Neural progenitor cell (in vitro differentiated cells): Measurements from ENCODE around the gene HRH4. TPM values are rescaled to one million over a fixed set of nuclear protein-coding genes. Genes with fewer than 3 reads are reported as not detected.

Experiments
- DNase-seq: peaks from one replicate; pipeline ENCODE4 v3.0.0-alpha.2; 2016; ENCODE audit warnings: low spot score
- H2AFZ ChIP-seq: fragments of 200-600 bp; sonication (generic); replicated peaks from 2 replicates; pipeline ENCODE4 v1.6.1; 2016; ENCODE audit warnings: antibody characterized with exemption
- H3F3A ChIP-seq: fragments of 200-600 bp; sonication (generic); 2 replicates; pipeline ENCODE4 v1.6.1; 2016; ENCODE audit warnings: antibody characterized with exemption, low read depth
- H3K27ac ChIP-seq: fragments of 200-600 bp; sonication (generic); 2 replicates; pipeline ENCODE4 v1.5.1; 2016; ENCODE audit warnings: mild to moderate bottlenecking
- H3K27me3 ChIP-seq: fragments of 200-600 bp; sonication (generic); 2 replicates; pipeline ENCODE4 v1.6.1; 2016; ENCODE audit warnings: mild to moderate bottlenecking, moderate library complexity
- H3K36me3 ChIP-seq: fragments of 200-600 bp; sonication (generic); 2 replicates; pipeline ENCODE4 v1.5.1; 2016
- H3K4me1 ChIP-seq: fragments of 200-600 bp; sonication (generic); 2 replicates; pipeline ENCODE4 v1.6.1; 2016; ENCODE audit warnings: mixed run types
- H3K4me2 ChIP-seq: fragments of 200-600 bp; sonication (generic); 2 replicates; pipeline ENCODE4 v1.6.1; 2016
- H3K4me3 ChIP-seq: fragments of 200-600 bp; sonication (generic); 2 replicates; pipeline ENCODE4 v1.5.1; 2016
- H3K79me2 ChIP-seq: fragments of 200-600 bp; sonication (generic); 2 replicates; pipeline ENCODE4 v1.6.1; 2016; ENCODE audit warnings: low read depth
- H3K9ac ChIP-seq: fragments of 200-600 bp; sonication (generic); 2 replicates; pipeline ENCODE4 v1.6.1; 2016
- H3K9me3 ChIP-seq: fragments of 200-600 bp; sonication (generic); 2 replicates; pipeline ENCODE4 v1.5.1; 2016; ENCODE audit warnings: low read depth
- H4K20me1 ChIP-seq: fragments of 200-600 bp; sonication (generic); 2 replicates; pipeline ENCODE4 v1.6.1; 2016; ENCODE audit warnings: low read depth
- H3K27ac Mint-ChIP-seq: 3 replicates; pipeline ENCODE4 v1.8.0; 2021; ENCODE audit warnings: mixed read lengths
- H3K27me3 Mint-ChIP-seq: 2 replicates; pipeline ENCODE4 v1.8.0; 2022; ENCODE audit warnings: low read depth, mild to moderate bottlenecking, inconsistent platforms, moderate library complexity, mixed read lengths; ENCODE audit not compliant: insufficient read depth
- H3K36me3 Mint-ChIP-seq: 3 replicates; pipeline ENCODE4 v1.8.0; 2021; ENCODE audit warnings: mixed read lengths
- H3K4me1 Mint-ChIP-seq: 3 replicates; pipeline ENCODE4 v1.8.0; 2021; ENCODE audit warnings: mixed read lengths
- H3K4me3 Mint-ChIP-seq: 3 replicates; pipeline ENCODE4 v1.8.0; 2021; ENCODE audit warnings: mild to moderate bottlenecking, moderate library complexity, mixed read lengths
- H3K9me3 Mint-ChIP-seq: 3 replicates; pipeline ENCODE4 v1.8.0; 2020; ENCODE audit warnings: mixed read lengths
- EZH2 ChIP-seq: fragments of 200-600 bp; sonication (generic); IDR thresholded peaks from 2 replicates; pipeline ENCODE4 v1.6.1; 2017; ENCODE audit warnings: antibody characterized with exemption, mild to moderate bottlenecking, moderate library complexity
- EZH2phosphoT487 ChIP-seq: fragments of 200-600 bp; sonication (generic); IDR thresholded peaks from 2 replicates; pipeline ENCODE4 v1.6.1; 2017; ENCODE audit warnings: antibody characterized with exemption
- total RNA-seq: library from RNA; depleted of rRNA; stranded (reverse); fragments of >200 nt; gene quantifications from 2 replicates; pipeline ENCODE4 v1.2.3, GENCODE V29; 2015; ENCODE audit warnings: low replicate concordance
- TF ChIP-seq, protein P1 (sequence below): fragments of 200-600 bp; sonication (generic); IDR thresholded peaks from 2 replicates; pipeline ENCODE4 v1.5.1; 2017; ENCODE audit warnings: antibody characterized with exemption, mild to moderate bottlenecking

Gene HRH4
- total RNA-seq, 1 donor from 2014 or later: 0.13 TPM

DNA sequence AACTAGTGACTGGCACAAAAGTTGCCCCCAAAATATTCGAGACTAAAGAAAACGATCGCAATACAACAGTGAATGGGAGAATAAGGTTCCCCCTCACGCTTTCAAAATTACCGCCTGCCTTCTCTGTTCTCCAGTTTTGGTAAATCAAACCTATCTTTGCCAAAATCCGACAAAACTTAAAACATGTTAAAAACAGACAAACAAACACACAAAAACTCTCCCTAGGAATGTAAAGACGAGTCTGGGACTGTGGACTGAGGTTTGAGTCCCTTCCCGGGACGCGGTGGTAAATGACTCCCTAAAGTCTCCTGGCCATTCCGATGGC, 34.4 kb upstream of the HRH4 start:
- peaks cover 10% of the 10 kb centered on the region for H3K36me3 Mint-ChIP-seq
- peaks cover 30% of the 10 kb centered on the region for H3K79me2 ChIP-seq
- H2AFZ ChIP-seq: peak overlapping the region; percentile 42
- H3K27ac Mint-ChIP-seq: peak overlapping the region; percentile 84
- H3K4me2 ChIP-seq: peak overlapping the region; percentile 92
- peaks cover 24% of the 10 kb centered on the region for H3K4me1 Mint-ChIP-seq
- H3K27me3 ChIP-seq: peaks cover 14% of the 10 kb centered on the region
- H3K9me3 ChIP-seq: no peaks in the 10 kb centered on the region
- H3K9me3 Mint-ChIP-seq: no peaks in the 10 kb centered on the region
- H3F3A ChIP-seq: peaks cover 13% of the 10 kb centered on the region
- peak overlapping the region; percentile 96 for H3K27ac ChIP-seq
- no peaks in the 10 kb centered on the region for H4K20me1 ChIP-seq
- H3K36me3 ChIP-seq: peaks cover 11% of the 10 kb centered on the region
- H3K4me3 ChIP-seq: peak overlapping the region; percentile 66
- H3K4me3 Mint-ChIP-seq: peak overlapping the region; percentile 87
- TF ChIP-seq EZH2 (no peak), EZH2phosphoT487 (no peak)
- TF ChIP-seq, protein P1, sequence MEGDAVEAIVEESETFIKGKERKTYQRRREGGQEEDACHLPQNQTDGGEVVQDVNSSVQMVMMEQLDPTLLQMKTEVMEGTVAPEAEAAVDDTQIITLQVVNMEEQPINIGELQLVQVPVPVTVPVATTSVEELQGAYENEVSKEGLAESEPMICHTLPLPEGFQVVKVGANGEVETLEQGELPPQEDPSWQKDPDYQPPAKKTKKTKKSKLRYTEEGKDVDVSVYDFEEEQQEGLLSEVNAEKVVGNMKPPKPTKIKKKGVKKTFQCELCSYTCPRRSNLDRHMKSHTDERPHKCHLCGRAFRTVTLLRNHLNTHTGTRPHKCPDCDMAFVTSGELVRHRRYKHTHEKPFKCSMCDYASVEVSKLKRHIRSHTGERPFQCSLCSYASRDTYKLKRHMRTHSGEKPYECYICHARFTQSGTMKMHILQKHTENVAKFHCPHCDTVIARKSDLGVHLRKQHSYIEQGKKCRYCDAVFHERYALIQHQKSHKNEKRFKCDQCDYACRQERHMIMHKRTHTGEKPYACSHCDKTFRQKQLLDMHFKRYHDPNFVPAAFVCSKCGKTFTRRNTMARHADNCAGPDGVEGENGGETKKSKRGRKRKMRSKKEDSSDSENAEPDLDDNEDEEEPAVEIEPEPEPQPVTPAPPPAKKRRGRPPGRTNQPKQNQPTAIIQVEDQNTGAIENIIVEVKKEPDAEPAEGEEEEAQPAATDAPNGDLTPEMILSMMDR: no peak
- H3K4me1 ChIP-seq: peaks cover 10% of the 10 kb centered on the region
- peak overlapping the region; percentile 70 for H3K9ac ChIP-seq
- no peak for DNase-seq
- H3K27me3 Mint-ChIP-seq: no peaks in the 10 kb centered on the region

GRCh38 chr18:24426398-24427294, 33.8 kb upstream of the HRH4 start, which contains the start of gene IMPACT:
IMPACT (plus strand) TSS chr18:24426670; CDS start chr18:24426757, 87 bp downstream.
- DNase-seq: peak; percentile 95
- H3K27me3 ChIP-seq: peaks cover 14% of the 10 kb centered on the region
- Mint-ChIP-seq H3K36me3 (peaks cover 13% of the 10 kb centered on the region), H3K27ac (peak within 1 kb of the TSS; percentile 92), H3K9me3 (no peaks in the 10 kb centered on the region), H3K4me1 (peaks cover 24% of the 10 kb centered on the region), H3K4me3 (peak within 1 kb of the TSS; percentile 94), H3K27me3 (no peaks in the 10 kb centered on the region)
- TF ChIP-seq, protein P1: no peak
- TF ChIP-seq EZH2phosphoT487: peak; percentile 40
- H3K9me3 ChIP-seq: no peaks in the 10 kb centered on the region
- H3K4me1 ChIP-seq: peaks cover 10% of the 10 kb centered on the region
- H3K27ac ChIP-seq: peak within 1 kb of the TSS; percentile 96
- H3K9ac ChIP-seq: peak within 1 kb of the TSS; percentile 70
- H3K4me3 ChIP-seq: peak within 1 kb of the TSS; percentile 66
- peak within 1 kb of the TSS; percentile 92 for H3K4me2 ChIP-seq
- no peaks in the 10 kb centered on the region for H4K20me1 ChIP-seq
- H3F3A ChIP-seq: peaks cover 13% of the 10 kb centered on the region
- H3K79me2 ChIP-seq: peaks cover 30% of the 10 kb centered on the region
- peak within 1 kb of the TSS; percentile 42 for H2AFZ ChIP-seq
- peaks cover 13% of the 10 kb centered on the region for H3K36me3 ChIP-seq

DNA sequence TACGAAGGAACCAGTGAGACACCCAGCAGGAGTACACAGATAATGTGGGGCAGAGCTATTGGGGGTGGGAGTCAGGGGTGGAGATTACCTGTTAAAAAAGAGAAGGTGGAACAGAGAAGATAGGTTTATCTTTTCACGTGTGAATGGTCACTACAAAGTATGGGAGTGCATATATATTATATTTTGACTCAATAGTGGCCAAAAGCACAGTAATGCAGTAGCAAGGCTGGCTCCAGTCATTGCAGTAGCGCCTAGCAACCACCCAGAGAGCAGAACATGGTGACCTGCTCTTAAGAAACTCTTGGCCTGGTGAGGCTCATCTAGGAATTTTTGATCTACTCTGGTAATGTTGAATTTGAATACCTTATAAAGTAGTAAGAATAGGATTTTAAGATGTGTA, 33.0 kb upstream of the HRH4 start:
- H3K36me3 ChIP-seq: peaks cover 13% of the 10 kb centered on the region
- peak; percentile 13 for DNase-seq
- H3K4me2 ChIP-seq: peak overlapping the region; percentile 92
- H3F3A ChIP-seq: peaks cover 13% of the 10 kb centered on the region
- H3K27me3 ChIP-seq: peaks cover 14% of the 10 kb centered on the region
- no peak overlapping the region for H3K9ac ChIP-seq
- TF ChIP-seq EZH2: no peak
- no peak for TF ChIP-seq EZH2phosphoT487
- TF ChIP-seq, protein P1: no peak
- H3K79me2 ChIP-seq: peaks cover 30% of the 10 kb centered on the region
- Mint-ChIP-seq H3K4me3 (peak overlapping the region; percentile 94), H3K27me3 (no peaks in the 10 kb centered on the region), H3K9me3 (no peaks in the 10 kb centered on the region), H3K4me1 (peaks cover 24% of the 10 kb centered on the region), H3K36me3 (peaks cover 16% of the 10 kb centered on the region), H3K27ac (peak overlapping the region; percentile 92)
- peak overlapping the region; percentile 66 for H3K4me3 ChIP-seq
- peaks cover 10% of the 10 kb centered on the region for H3K4me1 ChIP-seq
- H4K20me1 ChIP-seq: no peaks in the 10 kb centered on the region
- no peaks in the 10 kb centered on the region for H3K9me3 ChIP-seq
- H3K27ac ChIP-seq: no peak overlapping the region
- peak overlapping the region; percentile 42 for H2AFZ ChIP-seq
